Stimulated activated CD4-positive, alpha-beta T cell treated with anti-CD3 and anti-CD28 coated beads, Interleukin-1b, Interleukin-23, amount 100 ng/mL, for 4 hours (primary cell): ENCODE data around the gene MCF2L2.

Experiments
- DNase-seq, 2 donors: peaks; one replicate each; pipeline ENCODE4 v3.0.0-alpha.2; 2020; ENCODE audit warnings: low read depth in 2 of 2

Gene MCF2L2

GRCh38 chr3:183295211-183295610 is 133.2 kb downstream of the MCF2L2 start:
- no peak for DNase-seq

- DNase-seq: no peak
These were observed 134.5 kb downstream of the MCF2L2 start for GRCh38 chr3:183293966-183294365.

GRCh38 chr3:183291497-183292031 is 136.9 kb downstream of the MCF2L2 start:
- DNase-seq: no peak

GRCh38 chr3:183290216-183290615 is 138.2 kb downstream of the MCF2L2 start:
- no peak for DNase-seq

GRCh38 chr3:183288117-183288516 is 140.3 kb downstream of the MCF2L2 start:
- DNase-seq: no peak

- no peak for DNase-seq
These were observed 141.0 kb downstream of the MCF2L2 start for GRCh38 chr3:183287301-183287971.

- DNase-seq: peak; percentile 76 to 87
These were observed 142.5 kb downstream of the MCF2L2 start for GRCh38 chr3:183285828-183286457.

GRCh38 chr3:183285318-183285717 is 143.1 kb downstream of the MCF2L2 start:
- no peak for DNase-seq

GRCh38 chr3:183284570-183284969 is 143.8 kb downstream of the MCF2L2 start:
- no peak for DNase-seq

GRCh38 chr3:183283886-183284285 is 144.5 kb downstream of the MCF2L2 start:
- no peak for DNase-seq

GRCh38 chr3:183281126-183281797 is 147.2 kb downstream of the MCF2L2 start:
- no peak for DNase-seq

- DNase-seq: no peak
These were observed 149.0 kb downstream of the MCF2L2 start for GRCh38 chr3:183279371-183279770.

- DNase-seq: no peak
These were observed 149.8 kb downstream of the MCF2L2 start for GRCh38 chr3:183278479-183279088.

GRCh38 chr3:183277260-183277659 is 151.2 kb downstream of the MCF2L2 start:
- DNase-seq: no peak

GRCh38 chr3:183275937-183276336 is 152.5 kb downstream of the MCF2L2 start:
- no peak for DNase-seq

- DNase-seq: no peak
These were observed 153.0 kb downstream of the MCF2L2 start for GRCh38 chr3:183275418-183275817.

- no peak for DNase-seq
These were observed 153.8 kb downstream of the MCF2L2 start for GRCh38 chr3:183274609-183275008.

- no peak for DNase-seq
These were observed 155.6 kb downstream of the MCF2L2 start for GRCh38 chr3:183272791-183273190.

- no peak for DNase-seq
These were observed 156.3 kb downstream of the MCF2L2 start for GRCh38 chr3:183272142-183272541.

GRCh38 chr3:183270344-183270743 is 158.1 kb downstream of the MCF2L2 start:
- DNase-seq: no peak

GRCh38 chr3:183269345-183269744 is 159.1 kb downstream of the MCF2L2 start:
- no peak for DNase-seq

GRCh38 chr3:183268366-183268765 is 160.1 kb downstream of the MCF2L2 start:
- no peak for DNase-seq
